GM12874 (cell line): ENCODE measurements around the gene TMOD1.

Source experiments
- TF ChIP-seq, protein P1 (sequence below): IDR thresholded peaks from 2 replicates; pipeline ENCODE4 v1.5.1; 2011; ENCODE audit warnings: low read depth, mild to moderate bottlenecking, control low read depth, low read length, moderate library complexity; ENCODE audit not compliant: insufficient read depth

TMOD1 gene

DNA sequence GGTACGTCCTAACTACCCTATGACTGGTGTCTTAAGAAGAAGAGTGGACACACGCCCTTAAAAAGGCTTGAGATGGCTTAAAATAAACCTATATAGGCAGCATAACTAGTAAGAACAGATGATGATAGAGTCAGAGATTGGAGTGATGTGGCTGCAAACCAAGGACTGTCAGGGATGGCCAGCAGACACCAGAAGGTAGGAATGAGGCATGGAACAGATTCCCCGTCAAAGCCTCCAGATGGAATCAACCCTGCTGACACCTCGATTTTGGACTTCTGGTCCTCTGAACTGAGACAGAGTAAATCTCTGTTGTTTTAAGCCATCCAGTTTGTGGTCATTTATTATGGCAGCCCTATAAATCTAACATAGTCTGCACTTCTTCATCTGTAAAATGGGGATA lies 7.4 kb downstream of the TMOD1 start:
- TF ChIP-seq, protein P1, sequence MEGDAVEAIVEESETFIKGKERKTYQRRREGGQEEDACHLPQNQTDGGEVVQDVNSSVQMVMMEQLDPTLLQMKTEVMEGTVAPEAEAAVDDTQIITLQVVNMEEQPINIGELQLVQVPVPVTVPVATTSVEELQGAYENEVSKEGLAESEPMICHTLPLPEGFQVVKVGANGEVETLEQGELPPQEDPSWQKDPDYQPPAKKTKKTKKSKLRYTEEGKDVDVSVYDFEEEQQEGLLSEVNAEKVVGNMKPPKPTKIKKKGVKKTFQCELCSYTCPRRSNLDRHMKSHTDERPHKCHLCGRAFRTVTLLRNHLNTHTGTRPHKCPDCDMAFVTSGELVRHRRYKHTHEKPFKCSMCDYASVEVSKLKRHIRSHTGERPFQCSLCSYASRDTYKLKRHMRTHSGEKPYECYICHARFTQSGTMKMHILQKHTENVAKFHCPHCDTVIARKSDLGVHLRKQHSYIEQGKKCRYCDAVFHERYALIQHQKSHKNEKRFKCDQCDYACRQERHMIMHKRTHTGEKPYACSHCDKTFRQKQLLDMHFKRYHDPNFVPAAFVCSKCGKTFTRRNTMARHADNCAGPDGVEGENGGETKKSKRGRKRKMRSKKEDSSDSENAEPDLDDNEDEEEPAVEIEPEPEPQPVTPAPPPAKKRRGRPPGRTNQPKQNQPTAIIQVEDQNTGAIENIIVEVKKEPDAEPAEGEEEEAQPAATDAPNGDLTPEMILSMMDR = no peak

DNA sequence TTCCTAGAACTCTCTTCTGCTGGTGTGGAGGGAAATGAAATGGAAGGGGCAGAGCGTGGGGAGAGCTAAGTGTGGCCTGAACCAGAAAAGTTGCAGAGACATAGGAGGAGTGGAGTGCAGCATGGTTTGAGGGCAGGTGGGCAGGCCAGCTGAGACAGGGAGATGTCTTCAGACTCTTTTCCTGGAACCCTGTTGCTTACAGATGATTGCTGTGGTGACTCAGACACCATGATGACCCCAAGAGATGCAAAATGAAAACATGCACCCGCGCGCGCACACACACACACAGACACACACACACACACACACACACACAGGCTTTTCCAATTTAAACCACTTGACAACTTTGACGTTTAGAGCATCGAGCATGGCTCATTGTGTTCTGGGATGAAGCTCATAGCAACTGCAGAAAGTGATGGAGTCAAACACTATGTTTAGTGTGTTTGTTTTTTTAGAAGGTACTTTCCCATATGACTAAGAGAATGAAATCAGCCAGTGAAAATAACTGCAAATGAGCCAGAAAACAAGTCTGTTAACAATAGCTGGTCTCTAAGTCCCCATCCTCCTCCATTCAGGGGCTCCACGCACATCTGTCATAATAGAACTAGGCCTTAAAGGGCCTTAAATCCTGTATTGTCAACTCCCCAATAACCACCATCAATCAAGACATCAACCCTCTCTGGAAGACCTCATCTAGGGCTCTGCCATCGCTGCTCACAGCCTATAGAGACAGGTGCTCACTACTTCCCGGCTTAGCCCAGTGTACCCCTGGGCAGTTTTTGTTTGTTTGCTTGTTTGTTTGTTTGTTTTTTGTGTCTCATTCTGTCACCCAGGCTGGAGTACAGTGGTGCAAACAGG lies 9.6 kb downstream of the TMOD1 start:
- TF ChIP-seq, protein P1 = no peak

DNA sequence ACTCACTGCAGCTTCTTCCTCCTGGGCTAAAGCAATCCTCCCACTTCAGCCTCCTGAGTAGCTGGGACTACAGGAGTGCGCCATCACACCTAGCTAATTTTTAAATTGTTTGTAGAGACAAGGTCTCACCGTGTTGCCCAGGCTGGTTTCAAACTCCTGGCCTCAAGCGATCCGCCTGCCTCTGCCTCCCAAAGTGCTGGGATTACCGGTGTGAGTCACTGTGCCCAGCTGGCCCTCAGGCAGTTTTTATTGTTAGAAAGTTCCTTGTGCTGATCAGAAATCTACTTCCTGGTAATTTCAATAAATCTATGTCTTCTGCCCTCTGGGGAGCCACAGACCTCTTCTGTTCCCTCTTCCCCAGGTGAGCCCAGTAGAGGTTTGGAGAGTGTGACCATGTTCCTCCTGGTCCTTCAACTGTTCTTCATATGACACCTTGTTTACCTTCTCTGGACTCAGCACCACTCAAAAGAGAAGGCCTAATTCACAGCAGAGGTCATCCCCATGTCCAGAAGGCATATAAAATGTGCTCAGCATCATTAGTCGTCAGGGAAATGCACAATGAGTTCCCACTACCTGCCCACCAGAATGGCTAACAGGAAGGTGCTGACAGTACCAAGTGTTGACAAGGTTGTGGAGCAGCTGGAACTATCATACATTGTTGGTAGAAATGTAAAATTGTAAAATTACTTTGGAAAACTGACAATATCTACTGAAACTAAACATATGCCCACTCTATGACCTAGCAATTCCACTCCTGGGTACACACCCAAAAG lies 10.4 kb downstream of the TMOD1 start:
- TF ChIP-seq, protein P1 = no peak

DNA sequence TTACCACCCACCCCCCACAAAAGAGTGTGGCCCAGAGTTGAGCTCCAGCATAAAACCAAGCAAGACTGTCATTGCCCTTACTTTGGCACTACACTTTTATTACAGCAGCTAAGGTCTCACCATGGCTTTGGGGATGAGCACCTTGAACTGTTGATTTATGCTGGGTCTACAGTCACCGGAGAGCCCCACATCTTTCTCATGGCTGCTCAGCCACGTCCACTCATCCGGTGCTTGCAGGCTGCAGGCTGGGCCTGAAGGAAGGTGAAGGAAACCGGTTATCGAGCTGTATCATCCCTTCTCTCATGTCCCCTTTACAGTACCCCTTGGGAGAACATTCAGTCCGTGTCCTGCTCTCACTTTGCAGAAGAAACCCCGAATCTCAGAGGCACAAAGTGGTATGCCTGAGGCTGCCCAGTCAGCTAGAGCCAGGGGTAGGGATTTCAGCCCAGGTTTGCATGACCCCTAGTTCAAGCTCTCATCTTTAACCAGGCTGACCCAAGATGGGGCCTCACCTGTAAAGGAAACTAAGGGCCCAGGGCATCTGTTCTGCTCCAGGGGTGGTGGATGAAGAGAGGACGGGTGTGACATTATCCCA lies 11.6 kb downstream of the TMOD1 start:
- TF ChIP-seq, protein P1 = no peak

DNA sequence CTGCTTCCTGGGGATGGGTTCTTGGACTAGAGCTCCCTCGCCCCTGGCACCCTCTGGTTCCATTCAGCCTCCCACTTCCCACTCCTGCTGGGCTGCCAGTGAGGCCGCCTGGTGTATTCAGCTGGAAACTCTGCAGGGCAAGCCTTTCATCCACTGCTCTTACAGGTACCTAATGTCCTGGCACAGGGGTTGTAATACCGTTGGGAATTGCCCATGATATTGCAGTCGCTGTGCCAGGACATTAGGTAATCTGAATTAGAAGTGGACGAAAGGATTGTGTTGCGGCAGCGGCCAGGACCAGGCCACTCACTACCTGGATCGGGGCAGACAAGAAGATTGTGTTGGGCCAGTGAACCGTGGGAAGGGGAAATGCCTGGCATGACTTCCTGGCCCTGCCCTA lies 13.1 kb downstream of the TMOD1 start:
- TF ChIP-seq, protein P1 = no peak

DNA sequence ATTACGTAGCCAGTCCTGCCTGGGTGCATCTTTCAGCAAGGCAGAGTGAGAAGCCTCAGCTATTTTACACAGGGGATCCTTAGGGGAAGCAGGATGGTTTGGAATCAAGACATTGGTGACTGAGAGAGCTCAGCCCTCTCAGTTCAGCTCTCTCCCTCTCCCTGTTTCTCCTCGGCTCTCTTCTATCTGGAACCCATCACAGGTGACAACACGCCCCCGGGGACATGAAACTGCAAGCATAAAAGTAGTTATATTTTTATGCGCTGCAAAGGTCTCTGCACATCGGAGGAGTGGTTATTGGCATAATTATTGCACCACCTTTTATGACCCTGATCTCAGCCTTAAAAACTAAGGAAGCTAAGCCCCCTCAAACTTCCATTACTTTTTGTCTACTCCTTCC lies 14.2 kb downstream of the TMOD1 start:
- TF ChIP-seq, protein P1 = no peak

DNA sequence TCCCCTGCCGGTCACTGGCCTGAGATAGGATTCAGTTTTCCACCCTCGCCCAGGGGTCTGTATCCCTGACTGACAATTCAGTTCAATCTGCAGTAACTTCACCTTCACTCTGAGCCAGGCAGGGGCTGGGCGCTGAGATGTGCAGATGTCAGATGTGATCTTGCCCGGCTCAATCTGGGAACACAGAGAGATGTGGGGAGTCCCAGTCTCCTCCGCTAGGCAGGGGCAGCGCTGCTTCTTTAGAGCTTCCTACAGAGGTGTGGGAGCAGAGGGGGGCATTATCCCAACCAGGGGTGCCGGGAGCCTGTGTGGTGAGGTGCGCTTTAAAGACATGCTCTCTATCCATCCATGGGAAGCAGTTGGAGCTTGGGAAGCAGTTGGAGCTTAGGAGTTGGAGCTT lies 14.6 kb downstream of the TMOD1 start:
- TF ChIP-seq, protein P1 = no peak
